MM.1S (cell line): ENCODE data around the gene FNDC8.
A peak's percentile ranks its signal among the peaks of the same experiment; 100 is the strongest.
"Not testable (repeated sequence)": the region's sequence is repeated elsewhere in the genome, so short reads cannot be mapped to it uniquely, and the experiment has no call there.

Experiments used
- DNase-seq: peaks from one replicate; pipeline ENCODE4 v3.0.0-alpha.2; 2015
- H2AFZ ChIP-seq: fragments of 300-600 bp; sonication (generic); 2 replicates; pipeline ENCODE4 v1.6.0; 2016; ENCODE audit warnings: antibody characterized with exemption, low read length
- H3F3A ChIP-seq: fragments of 300-600 bp; sonication (generic); 2 replicates; pipeline ENCODE4 v1.6.1; 2016; ENCODE audit warnings: mild to moderate bottlenecking, antibody characterized with exemption, low read length, moderate library complexity, mixed read lengths; ENCODE audit not compliant: insufficient read depth
- H3K27ac ChIP-seq: fragments of 300-600 bp; sonication (generic); 2 replicates; pipeline ENCODE4 v1.5.1; 2016; ENCODE audit warnings: mild to moderate bottlenecking, low read length
- H3K27me3 ChIP-seq: fragments of 300-600 bp; sonication (generic); replicated peaks from 2 replicates; pipeline ENCODE4 v1.6.0; 2016; ENCODE audit warnings: low read length; ENCODE audit not compliant: insufficient read depth
- H3K36me3 ChIP-seq: fragments of 300-600 bp; sonication (generic); replicated peaks from 2 replicates; pipeline ENCODE4 v1.6.1; 2016; ENCODE audit warnings: mild to moderate bottlenecking, low read length, mixed read lengths; ENCODE audit not compliant: insufficient read depth
- H3K4me1 ChIP-seq: fragments of 300-600 bp; sonication (generic); 2 replicates; pipeline ENCODE4 v1.6.1; 2016; ENCODE audit warnings: low read length, mixed read lengths
- H3K4me2 ChIP-seq: fragments of 300-600 bp; sonication (generic); 2 replicates; pipeline ENCODE4 v1.6.0; 2016; ENCODE audit warnings: low read depth, low read length
- H3K4me3 ChIP-seq: fragments of 300-600 bp; sonication (generic); 2 replicates; pipeline ENCODE4 v1.5.1; 2016; ENCODE audit warnings: low read length, mixed read lengths
- H3K79me2 ChIP-seq: fragments of 300-600 bp; sonication (generic); 2 replicates; pipeline ENCODE4 v1.6.1; 2016; ENCODE audit warnings: mixed run types, low read length, mixed read lengths
- H3K9ac ChIP-seq: fragments of 300-600 bp; sonication (generic); 2 replicates; pipeline ENCODE4 v1.6.1; 2016; ENCODE audit warnings: low read length, mixed read lengths
- H3K9me2 ChIP-seq: fragments of 300-600 bp; sonication (generic); replicated peaks from 2 replicates; pipeline ENCODE4 v1.6.1; 2016; ENCODE audit warnings: mild to moderate bottlenecking, low read length, mixed read lengths; ENCODE audit not compliant: insufficient read depth
- H3K9me3 ChIP-seq: fragments of 300-600 bp; sonication (generic); replicated peaks from 2 replicates; pipeline ENCODE4 v1.6.1; 2016; ENCODE audit warnings: mild to moderate bottlenecking, low read length, mixed read lengths; ENCODE audit not compliant: insufficient read depth
- H4K20me1 ChIP-seq: fragments of 300-600 bp; sonication (generic); 2 replicates; pipeline ENCODE4 v1.6.1; 2016; ENCODE audit warnings: mild to moderate bottlenecking, low read length, moderate library complexity, mixed read lengths; ENCODE audit not compliant: insufficient read depth
- EZH2 ChIP-seq: fragments of 300-600 bp; sonication (generic); optimal IDR thresholded peaks from 2 replicates; pipeline ENCODE3; 2017; ENCODE audit warnings: low read depth, mild to moderate bottlenecking, antibody characterized with exemption, low read length, mixed read lengths
- EZH2phosphoT487 ChIP-seq: fragments of 300-600 bp; sonication (generic); IDR thresholded peaks from 2 replicates; pipeline ENCODE4 v1.6.1; 2018; ENCODE audit warnings: antibody characterized with exemption, low read length
- TF ChIP-seq, protein P1 (sequence below): fragments of 300-600 bp; sonication (generic); IDR thresholded peaks from 2 replicates; pipeline ENCODE4 v1.5.1; 2016; ENCODE audit warnings: antibody characterized with exemption, low read length, mixed read lengths

The FNDC8 gene

DNA sequence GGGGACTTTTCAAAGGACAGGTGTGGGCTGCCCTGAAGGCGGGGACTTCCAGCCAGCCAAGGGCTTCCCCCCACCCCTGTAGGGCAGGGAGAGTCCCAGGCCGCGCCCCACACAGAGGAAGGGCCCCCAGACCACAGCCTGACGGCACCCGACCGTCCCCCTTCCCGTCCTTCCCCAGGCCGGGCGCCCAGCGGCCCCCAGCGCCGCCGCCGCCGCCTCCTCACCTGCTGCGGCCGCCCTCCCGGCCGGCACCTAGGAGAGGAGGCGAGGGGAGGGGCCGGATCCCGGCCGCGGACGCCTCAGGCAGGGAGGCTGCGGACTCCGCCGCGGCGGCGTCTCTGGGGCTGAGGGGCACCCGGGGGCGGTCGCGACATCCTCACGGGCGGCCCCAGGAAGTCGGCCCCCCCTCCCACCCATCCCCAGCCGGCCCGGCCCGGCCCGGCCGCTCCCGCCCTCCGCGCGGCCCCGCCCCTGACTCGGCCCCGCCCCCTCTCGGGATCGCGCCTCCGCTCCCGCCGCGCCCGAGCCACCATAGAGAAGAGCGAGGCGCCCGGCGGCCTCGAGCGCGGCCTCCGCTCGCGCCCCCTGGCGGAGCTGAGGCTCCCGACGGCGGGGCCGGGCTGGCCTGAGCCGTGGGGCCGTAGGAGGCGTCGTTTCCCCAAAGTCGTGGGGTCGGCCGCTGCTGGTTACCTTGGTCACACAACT, 32.4 kb upstream of the FNDC8 start:
- peaks cover 43% of the 10 kb centered on the region for H3K79me2 ChIP-seq
- peak; percentile 86 for DNase-seq
- peak overlapping the region; percentile 75 for H3K4me2 ChIP-seq
- peaks cover 10% of the 10 kb centered on the region for H3F3A ChIP-seq
- no peaks in the 10 kb centered on the region for H4K20me1 ChIP-seq
- no peaks in the 10 kb centered on the region for H3K9me3 ChIP-seq
- no peaks in the 10 kb centered on the region for H3K27me3 ChIP-seq
- peak overlapping the region; percentile 75 for H3K9ac ChIP-seq
- H3K4me3 ChIP-seq = peak overlapping the region; percentile 74
- no peak for TF ChIP-seq EZH2
- TF ChIP-seq, protein P1, sequence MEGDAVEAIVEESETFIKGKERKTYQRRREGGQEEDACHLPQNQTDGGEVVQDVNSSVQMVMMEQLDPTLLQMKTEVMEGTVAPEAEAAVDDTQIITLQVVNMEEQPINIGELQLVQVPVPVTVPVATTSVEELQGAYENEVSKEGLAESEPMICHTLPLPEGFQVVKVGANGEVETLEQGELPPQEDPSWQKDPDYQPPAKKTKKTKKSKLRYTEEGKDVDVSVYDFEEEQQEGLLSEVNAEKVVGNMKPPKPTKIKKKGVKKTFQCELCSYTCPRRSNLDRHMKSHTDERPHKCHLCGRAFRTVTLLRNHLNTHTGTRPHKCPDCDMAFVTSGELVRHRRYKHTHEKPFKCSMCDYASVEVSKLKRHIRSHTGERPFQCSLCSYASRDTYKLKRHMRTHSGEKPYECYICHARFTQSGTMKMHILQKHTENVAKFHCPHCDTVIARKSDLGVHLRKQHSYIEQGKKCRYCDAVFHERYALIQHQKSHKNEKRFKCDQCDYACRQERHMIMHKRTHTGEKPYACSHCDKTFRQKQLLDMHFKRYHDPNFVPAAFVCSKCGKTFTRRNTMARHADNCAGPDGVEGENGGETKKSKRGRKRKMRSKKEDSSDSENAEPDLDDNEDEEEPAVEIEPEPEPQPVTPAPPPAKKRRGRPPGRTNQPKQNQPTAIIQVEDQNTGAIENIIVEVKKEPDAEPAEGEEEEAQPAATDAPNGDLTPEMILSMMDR = peak; percentile 65
- peak overlapping the region; percentile 77 for H2AFZ ChIP-seq
- no peaks in the 10 kb centered on the region for H3K36me3 ChIP-seq
- H3K27ac ChIP-seq = peak overlapping the region; percentile 67
- H3K9me2 ChIP-seq = no peaks in the 10 kb centered on the region
- H3K4me1 ChIP-seq = peaks cover 16% of the 10 kb centered on the region

DNA sequence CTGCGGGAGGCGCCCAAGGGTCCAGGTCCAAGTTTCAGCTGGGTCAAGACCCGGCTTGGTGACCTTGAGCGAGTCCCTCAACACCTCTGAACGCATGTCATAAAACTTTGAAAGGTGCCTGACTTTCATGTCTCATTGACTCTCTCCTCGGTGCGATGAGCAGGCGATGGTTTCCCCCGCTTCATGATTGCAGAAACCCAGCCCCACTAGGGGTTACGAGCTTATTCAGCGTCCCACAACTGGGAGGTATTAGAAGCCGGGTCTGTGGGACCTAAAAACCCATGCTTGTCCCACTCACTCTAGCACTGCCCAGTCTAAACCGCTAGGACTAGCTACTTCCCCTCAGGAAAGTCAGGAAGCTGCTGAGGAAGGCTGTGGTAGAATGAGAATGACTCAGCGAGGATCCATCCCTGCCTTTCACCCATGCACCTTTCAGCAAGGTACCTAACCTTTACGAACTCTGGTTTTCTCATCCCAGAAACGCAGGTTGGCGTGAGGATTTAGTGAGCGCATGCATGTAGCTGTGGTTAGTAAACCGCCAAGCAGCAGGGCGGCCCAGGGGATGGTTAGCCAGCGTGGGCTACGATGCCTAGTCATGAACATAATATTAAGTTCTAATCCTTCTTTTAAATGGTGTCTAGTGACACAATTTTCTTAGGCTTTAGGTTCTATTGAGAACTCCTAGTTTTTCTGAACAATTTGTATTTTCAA, 31.7 kb upstream of the FNDC8 start:
- no peak for DNase-seq

GRCh38 chr17:35090707-35091106, 30.7 kb upstream of the FNDC8 start:
- not testable (repeated sequence) for DNase-seq, H3K9me2 ChIP-seq, H3K9ac ChIP-seq, H3F3A ChIP-seq, H3K27ac ChIP-seq, H3K27me3 ChIP-seq, H3K9me3 ChIP-seq, H3K4me2 ChIP-seq, H3K4me3 ChIP-seq, H2AFZ ChIP-seq, H4K20me1 ChIP-seq, H3K36me3 ChIP-seq
- H3K4me1 ChIP-seq = peaks cover 16% of the 10 kb centered on the region
- H3K79me2 ChIP-seq = peaks cover 30% of the 10 kb centered on the region

More for the DNA sequence above, 31.7 kb upstream of the FNDC8 start:
- Histone ChIP-seq H3K4me2 (peak overlapping the region; percentile 74), H2AFZ (peak overlapping the region; percentile 70), H3F3A (peaks cover 10% of the 10 kb centered on the region), H3K9me2 (no peaks in the 10 kb centered on the region), H3K9me3 (no peaks in the 10 kb centered on the region), H3K4me3 (peak overlapping the region; percentile 44), H3K4me1 (peaks cover 16% of the 10 kb centered on the region), H3K36me3 (no peaks in the 10 kb centered on the region), H3K27ac (peak overlapping the region; percentile 25; the same call in 1 of the 2 replicates), H3K27me3 (no peaks in the 10 kb centered on the region), H3K79me2 (peaks cover 37% of the 10 kb centered on the region), H4K20me1 (no peaks in the 10 kb centered on the region), H3K9ac (peak overlapping the region; percentile 39; the same call in 1 of the 2 replicates)
- TF ChIP-seq, protein P1 = no peak; the same call in 1 of the 2 replicates
- TF ChIP-seq EZH2 (no peak), EZH2phosphoT487 (no peak)

GRCh38 chr17:35094902-35095301, 26.5 kb upstream of the FNDC8 start:
- Histone ChIP-seq H4K20me1 (no peaks in the 10 kb centered on the region), H3K79me2 (no peaks in the 10 kb centered on the region), H3F3A (no peaks in the 10 kb centered on the region; the same call in 1 of the 2 replicates), H3K9me2 (no peaks in the 10 kb centered on the region), H3K27ac (no peak overlapping the region), H3K27me3 (no peaks in the 10 kb centered on the region), H3K9ac (no peak overlapping the region), H2AFZ (no peak overlapping the region), H3K4me2 (no peak overlapping the region), H3K9me3 (no peaks in the 10 kb centered on the region), H3K4me3 (no peak overlapping the region), H3K4me1 (peaks cover 1% of the 10 kb centered on the region), H3K36me3 (no peaks in the 10 kb centered on the region)
- TF ChIP-seq EZH2 (no peak), EZH2phosphoT487 (no peak)
- TF ChIP-seq, protein P1 = no peak
- DNase-seq = no peak
